Medulla oblongata (tissue), 1 donor: ENCODE data around the gene PRKAR1B.
A peak's percentile ranks its signal among the peaks of the same experiment; 100 is the strongest.

Experiments used
- DNase-seq: peaks from one replicate; pipeline ENCODE4 v3.0.0-alpha.2; 2015; ENCODE audit errors: extremely low spot score

Gene PRKAR1B

DNA sequence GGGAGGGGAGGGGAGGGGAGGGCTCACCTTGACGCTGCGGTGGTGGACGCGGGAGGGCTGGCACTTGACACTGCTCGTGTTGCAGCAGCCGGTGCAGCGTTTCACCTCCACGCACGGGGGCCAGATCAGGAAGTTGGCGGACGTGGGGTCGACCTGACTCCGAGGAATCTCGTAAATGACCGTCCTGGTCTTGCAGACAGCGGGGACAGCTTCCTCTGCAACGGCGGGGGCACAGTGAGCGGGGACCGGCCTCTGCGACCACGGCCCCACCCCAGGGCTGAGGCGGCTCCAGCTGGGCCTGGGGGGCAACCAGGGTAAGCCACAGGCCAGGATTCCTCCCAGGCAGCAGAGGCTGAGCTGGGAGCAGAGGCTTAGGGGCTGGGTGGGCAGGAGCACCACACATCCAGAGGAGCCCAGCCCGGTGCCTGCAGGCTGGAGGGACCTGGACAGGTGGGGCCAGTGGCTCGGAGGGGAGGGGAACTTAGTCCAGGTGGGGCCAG, 216.2 kb downstream of the PRKAR1B start:
- DNase-seq = no peak

DNA sequence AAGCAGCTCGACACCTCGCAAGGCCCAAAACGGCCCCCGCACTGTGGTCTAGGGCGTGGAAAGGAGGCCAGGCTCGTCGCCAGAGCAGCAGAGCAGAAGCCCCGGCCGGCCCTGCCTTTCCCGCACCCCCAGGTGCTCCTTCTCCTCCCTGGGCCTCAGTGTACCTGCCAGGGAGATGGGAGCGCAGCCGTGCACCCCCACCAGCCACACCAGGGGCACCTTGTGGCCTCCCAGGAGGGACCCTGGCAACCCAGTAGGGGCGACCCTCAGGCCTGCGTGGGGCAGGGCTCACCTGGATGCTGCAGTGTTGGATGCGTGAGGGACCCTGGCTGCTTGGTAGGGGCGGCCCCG, 217.0 kb downstream of the PRKAR1B start:
- no peak for DNase-seq

DNA sequence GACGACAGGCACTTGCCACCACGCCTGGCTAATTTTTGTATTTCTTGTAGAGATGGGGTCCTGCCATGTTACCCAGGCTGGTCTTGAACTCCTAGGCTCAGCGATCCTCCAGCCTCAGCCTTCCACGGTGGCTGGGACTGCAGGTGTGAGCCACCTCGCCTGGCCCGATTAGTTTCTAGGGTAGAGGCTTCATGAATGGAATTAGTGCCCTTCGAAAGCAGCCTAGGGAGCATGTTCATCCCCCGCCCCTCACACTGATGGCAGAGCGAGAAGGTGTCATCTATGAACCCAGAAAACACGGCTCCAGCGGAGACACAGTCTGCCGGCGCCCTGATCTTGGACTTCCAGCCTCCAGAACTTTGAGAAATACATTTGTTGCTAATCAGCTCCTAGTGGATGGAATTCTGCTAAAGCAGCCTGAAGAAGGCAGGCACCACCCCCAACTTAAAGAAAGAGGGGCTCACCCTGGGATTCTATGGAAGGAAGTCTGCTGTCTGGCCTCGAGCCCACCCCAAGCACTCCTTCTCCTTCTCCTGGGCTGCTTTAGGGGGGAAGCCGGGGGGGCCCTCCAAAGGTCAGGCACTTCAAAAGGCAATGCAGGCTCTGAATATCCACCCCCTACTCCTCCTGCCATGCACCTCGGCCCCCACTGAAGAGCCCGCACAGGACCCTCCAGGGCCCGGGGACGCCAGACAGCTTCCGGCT, 217.5 kb downstream of the PRKAR1B start:
- no peak for DNase-seq

DNA sequence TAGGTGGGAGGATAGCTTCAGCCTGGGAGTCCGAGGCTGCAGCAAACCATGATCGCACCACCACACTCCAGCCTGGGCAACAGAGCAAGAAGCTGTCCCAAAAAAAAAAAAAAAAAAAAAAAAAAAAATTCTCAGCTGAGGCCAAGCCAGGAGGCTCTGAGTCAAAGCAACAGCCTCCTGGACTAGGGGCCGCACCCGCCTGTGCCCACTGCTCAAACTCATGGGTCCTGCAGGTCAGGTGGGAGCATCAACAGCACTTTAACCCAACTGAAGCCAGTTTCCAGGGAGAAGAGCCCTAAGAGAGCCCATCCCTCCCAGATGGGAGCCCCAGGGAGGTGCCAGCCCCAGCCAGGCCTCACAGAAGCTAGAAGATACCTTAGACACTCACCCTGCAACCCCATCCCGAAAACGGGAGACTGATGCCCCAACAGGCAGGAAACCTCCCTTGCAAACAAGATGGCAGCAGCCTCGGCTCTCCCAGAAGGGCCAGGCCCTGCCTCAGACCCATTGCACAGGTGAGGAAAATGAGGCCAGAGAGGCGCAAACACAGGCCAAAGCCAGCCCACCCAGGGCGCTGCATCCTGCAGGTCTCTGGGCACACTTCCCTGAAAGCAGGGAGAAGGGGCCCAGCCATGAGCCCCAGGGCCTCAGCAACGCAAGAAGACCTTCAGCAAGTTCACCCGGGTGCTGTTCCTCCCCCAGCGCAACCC, 218.5 kb downstream of the PRKAR1B start:
- no peak for DNase-seq

DNA sequence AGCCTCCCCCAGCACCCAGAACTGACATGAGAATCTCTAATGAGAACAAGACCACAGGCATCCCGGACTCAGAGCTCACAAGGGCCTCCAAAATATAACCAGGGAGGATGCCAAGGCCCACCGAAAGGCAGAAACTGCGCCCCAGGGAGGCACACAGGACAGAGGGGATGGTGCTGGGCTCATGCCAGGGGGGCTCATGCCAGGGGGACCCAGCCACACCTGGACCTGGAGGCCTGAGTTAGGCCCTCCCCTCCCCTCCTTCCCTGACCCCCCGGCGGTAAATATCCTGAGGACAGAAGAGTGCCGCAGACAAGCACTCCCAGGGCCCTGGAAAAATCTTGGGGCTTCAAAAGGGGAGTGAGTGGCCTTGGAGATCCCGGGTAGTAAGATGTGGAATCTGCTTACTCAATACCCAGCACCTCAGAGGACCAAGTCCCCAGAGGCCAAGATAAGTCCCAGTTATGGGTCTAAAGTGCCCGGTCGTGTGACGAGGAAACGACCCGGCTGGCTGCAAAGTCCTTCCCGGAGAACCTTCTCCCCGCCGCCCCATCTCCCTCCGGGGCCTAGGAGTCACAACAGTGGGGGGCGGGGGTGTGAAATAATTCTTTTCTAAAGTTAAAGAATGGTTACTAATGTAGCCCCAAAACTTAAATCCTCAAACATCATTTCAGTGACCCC, 219.3 kb downstream of the PRKAR1B start:
- no peak for DNase-seq

DNA sequence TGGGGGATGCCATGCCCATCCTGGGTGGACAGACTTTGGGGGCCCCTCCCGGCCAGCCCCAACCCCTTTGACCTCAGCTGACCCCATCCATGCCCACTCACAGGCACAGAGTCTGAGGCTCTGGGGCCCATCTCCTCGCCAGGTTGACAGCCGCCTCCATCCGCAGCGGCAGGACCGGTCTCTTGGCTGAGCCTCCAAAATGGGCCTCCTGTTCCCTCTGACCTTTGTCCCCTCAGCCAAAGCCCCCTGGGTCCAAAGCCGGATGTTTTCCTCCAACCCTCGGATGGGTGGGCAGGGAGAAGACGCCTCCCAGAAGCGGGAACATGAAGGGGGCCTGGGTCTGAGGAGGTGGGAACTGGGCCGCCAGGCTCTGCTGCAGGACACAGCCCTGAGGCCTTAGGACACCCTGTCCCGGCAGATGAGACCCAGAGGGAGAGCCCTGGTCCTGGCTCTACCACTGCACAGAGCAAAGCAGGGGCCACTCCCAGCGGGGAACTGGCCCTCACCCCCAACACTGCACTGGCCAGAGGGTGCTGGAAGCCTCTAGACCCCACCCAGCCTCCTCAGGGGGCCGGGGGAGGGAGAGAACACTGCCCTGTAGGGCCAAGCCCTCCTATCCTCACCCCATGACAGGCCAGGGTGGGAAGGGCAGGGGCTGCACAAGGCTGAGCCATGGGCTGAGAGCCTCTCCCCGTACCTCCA, 220.0 kb downstream of the PRKAR1B start:
- no peak for DNase-seq

DNA sequence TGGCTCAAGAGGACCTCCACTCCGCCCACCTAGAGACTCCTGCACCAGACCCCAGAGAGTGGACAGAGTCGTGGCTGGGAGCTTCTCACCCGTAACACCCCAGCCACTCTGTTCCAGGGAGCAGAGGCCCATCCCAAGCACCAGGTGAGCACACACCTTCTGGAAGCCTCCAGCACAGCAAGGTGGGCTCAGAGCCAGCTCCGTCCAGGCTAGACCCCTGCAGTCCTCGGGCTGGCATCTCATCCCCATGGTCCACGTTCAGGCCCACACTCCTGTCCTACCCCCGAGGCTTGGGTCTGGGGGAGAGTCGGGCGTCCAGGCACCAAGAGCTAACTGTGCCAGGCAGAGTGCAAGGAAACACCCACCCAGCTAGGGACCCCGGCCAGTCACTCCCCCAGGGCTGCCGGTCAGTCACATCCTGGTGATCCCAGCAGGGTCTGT, 220.7 kb downstream of the PRKAR1B start:
- no peak for DNase-seq

DNA sequence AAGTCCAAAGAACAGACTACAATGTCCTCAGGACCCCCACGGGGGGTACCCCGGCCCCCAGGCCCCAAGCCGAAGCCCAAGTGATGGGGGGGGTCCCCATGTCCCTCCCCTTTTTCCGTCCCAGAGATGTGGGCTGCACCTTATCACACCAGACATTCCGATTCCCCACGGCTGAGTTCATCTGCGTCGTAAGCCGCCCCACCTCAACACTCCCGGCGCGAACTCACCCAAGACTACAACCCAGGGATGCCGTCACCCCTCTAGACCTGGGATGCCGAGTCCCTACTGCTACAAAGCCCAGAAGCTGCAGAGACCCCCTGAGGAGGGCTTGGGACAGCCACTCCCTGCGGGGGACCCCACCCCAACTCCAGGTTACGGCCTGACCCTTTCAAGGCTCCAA, 221.9 kb downstream of the PRKAR1B start:
- DNase-seq = no peak

DNA sequence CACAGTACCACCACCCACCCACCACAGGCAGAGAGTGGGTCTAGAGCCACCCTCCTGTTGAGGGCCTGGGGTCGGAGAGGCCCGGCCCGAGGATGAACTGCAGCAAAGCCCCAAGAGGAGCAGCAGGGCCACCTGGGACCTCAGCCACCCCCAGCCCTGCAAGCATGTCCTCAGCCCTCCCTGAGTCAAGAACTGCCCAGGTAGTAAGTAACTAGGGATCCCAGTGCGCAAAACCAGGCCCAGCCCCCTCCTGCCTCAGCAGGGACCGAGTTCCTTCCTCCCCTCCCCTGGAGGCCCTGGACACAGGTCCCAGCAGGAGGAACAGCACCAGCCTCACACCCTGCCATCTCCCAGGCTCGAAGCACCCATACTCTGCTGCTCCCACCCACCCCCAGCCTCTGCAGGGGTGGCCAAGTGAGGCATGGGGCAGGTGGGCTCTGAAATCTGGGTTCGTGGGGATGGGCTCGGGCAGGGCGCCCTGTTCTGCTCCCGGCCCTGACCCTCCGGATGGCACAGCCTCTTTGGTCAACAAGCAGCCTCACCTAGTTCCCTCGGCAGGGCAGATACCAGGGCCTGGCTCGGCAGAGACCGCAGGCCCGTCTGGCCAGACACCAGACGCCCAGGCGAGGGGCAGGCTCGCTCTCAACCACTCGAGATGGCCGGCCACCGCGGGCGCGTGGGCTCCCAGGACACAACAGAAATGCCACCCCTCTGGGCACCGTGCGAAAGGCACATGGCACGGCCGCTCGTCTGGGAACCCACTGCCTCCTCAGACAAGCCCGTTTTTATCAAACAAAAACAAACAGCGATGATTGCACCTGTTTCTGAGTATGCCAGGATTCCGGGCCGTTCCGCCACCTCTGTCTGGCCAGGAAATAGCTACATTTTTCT, 222.6 kb downstream of the PRKAR1B start:
- DNase-seq = no peak

DNA sequence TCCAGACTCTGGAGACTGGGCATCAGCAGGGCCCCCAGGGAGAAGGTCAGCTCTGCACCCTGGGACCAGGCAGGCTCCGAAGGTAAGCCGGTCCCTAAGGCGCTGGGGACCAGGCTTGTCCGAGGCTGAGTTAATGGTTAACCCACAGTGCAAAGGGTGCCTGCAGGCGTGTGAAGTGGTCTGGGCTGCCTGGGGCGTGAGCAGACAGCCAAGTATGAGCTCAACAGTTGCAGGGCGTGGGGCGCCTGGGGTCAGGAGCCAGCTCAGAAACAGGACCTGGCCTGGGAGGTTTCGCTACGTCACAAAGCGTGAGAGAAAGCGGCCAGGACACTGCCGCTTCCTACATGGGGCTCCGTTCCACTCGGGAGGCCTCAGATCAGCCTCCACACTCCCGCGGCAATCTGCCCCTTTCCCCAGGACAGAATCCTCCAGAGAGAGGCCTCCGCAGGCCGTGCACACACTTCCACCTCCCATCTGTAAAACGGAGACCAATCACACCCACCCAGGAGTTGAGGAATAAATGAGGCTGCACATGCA, 223.4 kb downstream of the PRKAR1B start:
- no peak for DNase-seq

DNA sequence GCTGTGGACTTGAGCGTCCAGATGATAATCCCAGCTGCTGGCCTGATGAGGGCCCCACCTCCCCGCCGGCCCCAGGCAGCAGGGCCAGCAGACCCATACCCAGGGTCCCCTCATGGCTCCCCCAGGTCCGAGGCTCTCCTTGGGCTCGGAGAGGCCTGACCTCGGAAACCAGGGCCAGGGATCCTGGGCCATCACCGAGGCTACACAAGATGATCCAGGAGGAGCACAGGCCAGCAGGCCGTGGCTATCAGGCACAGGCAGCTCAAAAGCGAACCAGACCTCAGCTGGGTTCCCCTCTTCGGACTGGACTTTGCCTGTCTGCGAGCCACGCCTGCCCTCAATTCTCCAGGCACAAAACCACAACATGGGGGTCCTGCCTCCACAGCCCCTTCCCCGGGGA, 224.8 kb downstream of the PRKAR1B start:
- DNase-seq = no peak

DNA sequence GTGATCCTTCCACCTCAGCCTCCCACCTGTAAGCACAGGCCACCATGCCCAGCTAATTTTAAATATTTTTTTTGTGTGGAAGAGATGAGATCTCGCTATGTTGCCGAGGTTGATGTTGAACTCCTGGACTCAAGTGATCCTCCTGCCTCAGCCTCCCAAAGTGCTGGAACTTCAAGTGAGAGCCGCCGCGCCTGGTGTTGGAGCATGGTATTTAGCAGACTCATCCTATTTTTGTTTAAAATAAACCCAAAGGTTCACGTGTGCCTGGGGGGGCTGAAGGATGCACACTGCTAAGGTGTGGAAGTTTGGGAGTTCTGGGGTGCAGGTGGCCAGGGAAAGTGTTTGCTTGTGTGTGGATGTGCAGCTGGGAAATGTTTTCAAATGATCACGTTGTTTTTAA, 225.6 kb downstream of the PRKAR1B start:
- no peak for DNase-seq

DNA sequence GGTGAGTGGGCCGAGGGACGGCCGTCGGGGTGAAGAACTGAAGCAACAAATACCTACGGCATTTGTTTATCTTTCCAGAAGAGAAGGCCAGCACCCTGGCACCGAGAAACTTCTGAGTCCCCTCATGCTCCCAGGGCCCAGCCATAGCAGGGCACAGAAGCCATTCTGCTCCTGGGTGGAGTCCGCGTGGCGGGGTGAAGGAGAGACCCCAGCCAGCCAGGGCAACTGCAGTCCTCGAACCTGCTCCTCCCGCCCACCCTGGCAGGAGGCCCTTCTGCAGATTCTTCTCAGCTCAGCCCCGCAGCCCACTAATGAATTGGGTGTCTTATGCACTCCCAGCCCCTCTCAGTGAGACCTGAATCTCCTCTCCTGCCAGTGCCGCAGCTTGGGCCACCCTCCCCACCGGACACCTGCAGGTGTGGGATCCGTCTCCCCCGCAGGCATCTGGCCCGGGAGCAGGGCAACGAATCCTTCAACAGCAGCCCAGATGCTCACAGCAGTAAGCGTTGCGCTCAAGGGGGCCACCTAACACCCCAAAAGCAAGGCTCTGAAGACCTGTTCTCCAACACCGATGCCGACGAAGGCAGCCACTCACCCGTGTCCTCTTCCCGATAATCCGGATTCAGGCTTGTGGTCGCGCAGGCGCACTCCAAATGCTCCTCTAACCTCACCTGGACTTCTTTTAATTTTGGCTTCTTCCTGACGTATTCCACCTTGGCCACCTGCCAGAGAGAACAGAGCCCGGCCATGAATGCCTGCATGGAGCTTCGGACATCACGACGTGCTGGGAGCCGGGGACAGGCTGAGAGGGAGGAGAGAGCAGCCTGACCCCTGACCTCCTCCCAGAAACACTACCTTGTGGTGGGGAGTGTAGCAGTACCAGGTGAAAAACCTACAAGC, 226.3 kb downstream of the PRKAR1B start:
- DNase-seq = peak; percentile 2

DNA sequence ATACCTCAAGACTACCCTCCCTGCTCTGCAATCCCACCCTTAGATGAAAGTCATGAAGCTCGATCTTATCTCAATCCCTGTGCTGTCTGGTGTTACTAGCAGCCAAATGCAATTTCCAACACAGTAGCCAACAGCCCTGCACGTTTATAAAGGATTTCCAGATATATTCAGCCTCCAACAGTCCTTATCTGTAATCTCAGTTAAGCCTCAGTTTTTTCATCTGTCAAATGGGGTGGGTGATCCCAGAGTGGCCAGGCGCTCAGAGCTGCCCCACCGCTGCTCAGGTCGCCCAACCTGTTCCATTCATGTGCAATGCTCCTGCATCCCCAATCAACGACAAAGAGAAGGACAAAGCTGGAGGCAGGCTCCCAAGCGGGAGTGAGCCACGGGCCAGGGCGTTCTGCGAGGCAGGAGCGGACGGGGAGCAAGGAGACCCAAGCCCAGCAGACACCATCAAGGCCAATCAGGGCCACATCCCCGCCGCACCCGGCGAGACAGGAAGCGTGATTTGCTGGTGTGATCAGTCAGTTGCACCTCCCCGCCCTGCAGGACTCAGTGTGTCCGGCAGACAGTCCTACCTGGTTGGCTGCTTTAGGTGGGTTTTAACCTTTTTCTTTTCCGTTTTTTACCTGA, 227.1 kb downstream of the PRKAR1B start:
- no peak for DNase-seq
